DOHH2 (cell line): ENCODE data around the gene IQCM.

Experiments used
- CTCF ChIP-seq: fragments of 200-600 bp; sonication (generic); IDR thresholded peaks from one replicate; pipeline ENCODE4 v1.5.1; 2014; ENCODE audit warnings: antibody characterized with exemption, mild to moderate bottlenecking, low read depth, low read length; ENCODE audit not compliant: poor library complexity, severe bottlenecking
- EZH2phosphoT487 ChIP-seq: fragments of 200-600 bp; sonication (generic); IDR thresholded peaks from 2 replicates; pipeline ENCODE4 v1.6.1; 2017; ENCODE audit warnings: borderline replicate concordance, mild to moderate bottlenecking, antibody characterized with exemption, low read length, moderate library complexity, mixed read lengths

GRCh38 chr4:149345424-149345823 lies 470.2 kb downstream of the IQCM start:
- no peak for TF ChIP-seq CTCF
- TF ChIP-seq EZH2phosphoT487, result no peak
